ENCODE data around the gene ATP1B4.

GRCh38 chrX:120372667-120373370 lies 10.9 kb downstream of the ATP1B4 start:
- no peak for TF ChIP-seq POLR2A (IDR thresholded peaks at IDR 0.05)
- no peak for TF ChIP-seq CTCF (IDR thresholded peaks at IDR 0.05)
- TF ChIP-seq EP300 (IDR thresholded peaks at IDR 0.05) = no peak
